HepG2 (cell line): ENCODE results near the gene RSF1. TPM values are rescaled to one million over a fixed set of nuclear protein-coding genes. Genes with fewer than 3 reads are reported as not detected.

ENCODE experiments used
- ATAC-seq: fragments of 200-7000 bp; cut with Tn5 transposase; 3 replicates; pipeline ENCODE4 v1.9.1; 2020; ENCODE audit warnings: mild to moderate bottlenecking, moderate library complexity
- BruUV-seq: library from RNA; stranded (reverse); fragments of 400-500 nt; replicated peaks from 2 replicates; lab custom pipeline; 2021; lab: Mats Ljungman, UMichigan
- CTCF ChIA-PET: fragments of 300-600 bp; formaldehyde crosslinking; extraction: SDS; loops from one replicate; lab custom pipeline; 2021; ENCODE audit warnings: low total read pairs, inconsistent platforms, low intra/inter-chr PET ratio; lab: Yijun Ruan, JAX
- POLR2A ChIA-PET: fragments of 350-600 bp; sonication (Branson Sonifier 250); formaldehyde crosslinking; loops from one replicate; lab custom pipeline; 2020; ENCODE audit warnings: antibody characterized with exemption, inconsistent platforms; lab: Yijun Ruan, JAX
- DNase-seq: peaks from one replicate; pipeline ENCODE4 v3.0.0-alpha.2; 2015; ENCODE audit warnings: low spot score
- FAIRE-seq: peaks from 3 replicates; lab custom pipeline; 2011; peaks lifted over from hg19 to GRCh38; lab: Jason Lieb, UNC
- H2AFZ ChIP-seq: one replicate; pipeline ENCODE4 v1.6.1; 2011; ENCODE audit warnings: low read length, inconsistent platforms
- H3K27ac ChIP-seq: fragments of 300-600 bp; 3 replicates; pipeline ENCODE4 v1.8.0; 2011; ENCODE audit warnings: mixed run types, mild to moderate bottlenecking, mixed read lengths, low read length, inconsistent platforms; ENCODE audit not compliant: insufficient read depth; ENCODE audit errors: extremely low read length
- H3K27me3 ChIP-seq, 2 experiments: fragments of 200-600 bp in 1 of 2; 2 replicates in 1 of 2; 3 replicates in 1 of 2; pipeline versions ENCODE4 v1.6.0 to v1.8.0; 2011; ENCODE audit warnings: low read length in 2 of 2, mild to moderate bottlenecking in 2 of 2, moderate library complexity in 2 of 2, inconsistent platforms in 1 of 2; ENCODE audit not compliant: insufficient read depth in 2 of 2, control insufficient read depth in 1 of 2
- H3K36me3 ChIP-seq, 2 experiments: fragments of 200-600 bp in 1 of 2; replicated peaks in 1 of 2; 2 replicates in 1 of 2; 3 replicates in 1 of 2; pipeline versions ENCODE4 v1.5.1 to v1.8.0; 2011; ENCODE audit warnings: low read length in 2 of 2, inconsistent platforms in 1 of 2; ENCODE audit not compliant: insufficient read depth in 2 of 2, control insufficient read depth in 1 of 2
- H3K4me1 ChIP-seq: 2 replicates; pipeline ENCODE4 v1.5.1; 2012; ENCODE audit warnings: low read length, inconsistent platforms; ENCODE audit not compliant: insufficient read depth
- H3K4me2 ChIP-seq: 2 replicates; pipeline ENCODE4 v1.6.0; 2011; ENCODE audit warnings: low read depth, low read length, inconsistent platforms
- H3K4me3 ChIP-seq, 3 experiments: fragments of 200-600 bp in 1 of 3; sonication (generic), shearing (Covaris generic) in 1 of 3; replicated peaks in 1 of 3; 2 replicates each; pipeline ENCODE4 v1.5.1; 2011 to 2016; ENCODE audit warnings: low read length in 3 of 3, inconsistent platforms in 2 of 3, low read depth in 2 of 3, mild to moderate bottlenecking in 2 of 3, control low read depth in 1 of 3, mixed read lengths in 1 of 3; ENCODE audit not compliant: insufficient read depth in 1 of 3
- H3K79me2 ChIP-seq: one replicate; pipeline ENCODE4 v1.6.1; 2011; ENCODE audit warnings: low read length, inconsistent platforms; ENCODE audit not compliant: insufficient read depth
- H3K9ac ChIP-seq: 2 replicates; pipeline ENCODE4 v1.6.0; 2011; ENCODE audit warnings: mild to moderate bottlenecking, low read depth, low read length, inconsistent platforms; ENCODE audit not compliant: insufficient read depth
- H3K9me3 ChIP-seq: 2 replicates; pipeline ENCODE4 v1.5.1; 2012; ENCODE audit warnings: mild to moderate bottlenecking, low read length
- H4K20me1 ChIP-seq: 2 replicates; pipeline ENCODE4 v1.6.0; 2011; ENCODE audit warnings: inconsistent platforms, mild to moderate bottlenecking, low read length, moderate library complexity; ENCODE audit not compliant: insufficient read depth
- ARNT2 ChIP-seq: sonication (generic); formaldehyde crosslinking; IDR thresholded peaks from 2 replicates; pipeline ENCODE4 v1.8.0; 2022; ENCODE audit warnings: mild to moderate bottlenecking, low read depth, missing genetic modification reagents, moderate library complexity
- CEBPG ChIP-seq: IDR thresholded peaks from 2 replicates; pipeline ENCODE4 v1.6.1; 2016
- EZH2 ChIP-seq: conservative IDR thresholded peaks from 2 replicates; pipeline ENCODE4 v1.6.1; 2012; ENCODE audit warnings: mild to moderate bottlenecking, low read depth, low read length, moderate library complexity
- KDM4B ChIP-seq: sonication (generic); formaldehyde crosslinking; IDR thresholded peaks from 2 replicates; pipeline ENCODE4 v1.4.0; 2020; ENCODE audit warnings: missing genetic modification reagents
- MED13 ChIP-seq: sonication (generic); formaldehyde crosslinking; IDR thresholded peaks from 2 replicates; pipeline ENCODE4 v1.5.0; 2020; ENCODE audit warnings: missing genetic modification reagents
- RXRA ChIP-seq: sonication (generic); formaldehyde crosslinking; IDR thresholded peaks from 2 replicates; pipeline ENCODE4 v1.5.1; 2020; ENCODE audit warnings: missing genetic modification reagents
- TBP ChIP-seq: sonication (generic); formaldehyde crosslinking; IDR thresholded peaks from 2 replicates; pipeline ENCODE4 v1.5.0; 2020; ENCODE audit warnings: missing genetic modification reagents
- ZBTB20 ChIP-seq: sonication (generic); formaldehyde crosslinking; IDR thresholded peaks from 2 replicates; pipeline ENCODE4 v1.8.1; 2023; ENCODE audit warnings: missing genetic modification reagents, low read depth, mild to moderate bottlenecking, borderline replicate concordance
- ZBTB21 ChIP-seq: sonication (generic); formaldehyde crosslinking; IDR thresholded peaks from 2 replicates; pipeline ENCODE4 v1.4.0; 2020; ENCODE audit warnings: missing genetic modification reagents
- ZNF234 ChIP-seq: sonication (generic); formaldehyde crosslinking; conservative IDR thresholded peaks from 2 replicates; pipeline ENCODE4 v1.5.1; 2020; ENCODE audit warnings: mild to moderate bottlenecking, missing genetic modification reagents
- ZNF558 ChIP-seq: sonication (generic); formaldehyde crosslinking; IDR thresholded peaks from 2 replicates; pipeline ENCODE4 v1.9.0; 2022; ENCODE audit warnings: mild to moderate bottlenecking, missing genetic modification reagents, borderline replicate concordance
- ZSCAN22 ChIP-seq: sonication (generic); formaldehyde crosslinking; IDR thresholded peaks from 2 replicates; pipeline ENCODE4 v1.4.0; 2020; ENCODE audit warnings: mild to moderate bottlenecking, missing genetic modification reagents
- WGBS: methylation state at CpG from one replicate; pipeline ENCODE4 v1.1.6; 2017; ENCODE audit warnings: low lambda C conversion rate; 5-methylcytosine and 5-hydroxymethylcytosine counted together
- in situ Hi-C: cut with HindIII; loops from 2 replicates; pipeline ENCODE4 v1.10.0; 2017; ENCODE audit warnings: low pct_unique_long_range_greater_than_20kb; ENCODE audit not compliant: extremely low pct_ligation_motif_present
- intact Hi-C: fragments of 100-400 bp; cut with micrococcal nuclease; formaldehyde crosslinking; loops from one replicate; pipeline ENCODE4 v1.10.0; 2022; ENCODE audit not compliant: unreplicated experiment
- polyA plus RNA-seq, 8 experiments: library from polyadenylated mRNA; depleted of rRNA in 3 of 8; stranded (reverse) in 7 of 8; unstranded in 1 of 8; fragments of >200 nt; fragmentation: Illumina TruSeq in 4 of 8; extraction: Trizol in 4 of 8; gene quantifications; 2 replicates each; pipeline versions ENCODE4 v1.2.1 to v1.2.3, GENCODE V29; 2011 to 2016; ENCODE audit warnings: low read depth in 4 of 8, missing spikeins in 1 of 8, mixed read lengths in 1 of 8; ENCODE audit not compliant: insufficient read depth in 1 of 8
- total RNA-seq, 5 experiments: library from RNA; depleted of rRNA; stranded (reverse); fragments of >200 nt; fragmentation: Illumina TruSeq; extraction: Trizol; gene quantifications; 2 replicates each; pipeline ENCODE4 v1.2.3, GENCODE V29; 2016; ENCODE audit warnings: low read depth in 1 of 5
- TF ChIP-seq, protein P1 (sequence below): sonication (generic); formaldehyde crosslinking; IDR thresholded peaks from 2 replicates; pipeline ENCODE4 v1.5.0; 2020; ENCODE audit warnings: missing genetic modification reagents
- TF ChIP-seq, protein P2 (sequence below): sonication (generic); formaldehyde crosslinking; IDR thresholded peaks from 2 replicates; pipeline ENCODE4 v1.4.0; 2020; ENCODE audit warnings: mild to moderate bottlenecking, missing genetic modification reagents
- TF ChIP-seq, protein P3 (sequence below): sonication (generic); formaldehyde crosslinking; IDR thresholded peaks from 2 replicates; pipeline ENCODE4; 2020; ENCODE audit warnings: missing genetic modification reagents, mild to moderate bottlenecking, borderline replicate concordance
- TF ChIP-seq, protein P4 (sequence below): sonication (generic); formaldehyde crosslinking; conservative IDR thresholded peaks from 2 replicates; pipeline ENCODE4 v1.4.0; 2020; ENCODE audit warnings: missing genetic modification reagents
- TF ChIP-seq, protein P5 (sequence below): sonication (generic); formaldehyde crosslinking; IDR thresholded peaks from 2 replicates; pipeline ENCODE4 v1.5.0; 2020; ENCODE audit warnings: missing genetic modification reagents, mild to moderate bottlenecking, borderline replicate concordance

The RSF1 gene
- total and polyA plus RNA-seq, 2 of the 13 experiments (the other 11 are each of a cell fraction or from before 2014, with no cell fraction given): 15.5 to 33.1 TPM

DNA sequence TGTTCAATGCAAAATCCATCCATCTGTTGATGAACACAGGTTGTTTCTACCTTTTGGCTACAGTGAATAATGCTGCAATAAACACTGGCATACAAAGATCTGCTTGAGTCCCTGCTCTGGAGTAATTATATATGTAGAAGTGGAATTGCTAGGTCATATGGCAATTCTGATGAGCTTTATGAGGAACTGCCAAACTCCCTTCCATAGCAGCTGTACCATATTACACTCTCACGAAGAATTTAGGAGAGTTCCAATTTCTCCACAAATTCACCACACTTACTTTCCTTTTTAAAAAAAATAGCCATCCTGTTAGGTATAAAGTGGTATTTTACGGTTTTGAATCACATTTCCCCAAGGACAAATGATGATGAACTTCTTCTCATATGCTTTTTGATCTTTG is 62.2 kb downstream of the RSF1 start (continued):
- TF ChIP-seq, protein P1, sequence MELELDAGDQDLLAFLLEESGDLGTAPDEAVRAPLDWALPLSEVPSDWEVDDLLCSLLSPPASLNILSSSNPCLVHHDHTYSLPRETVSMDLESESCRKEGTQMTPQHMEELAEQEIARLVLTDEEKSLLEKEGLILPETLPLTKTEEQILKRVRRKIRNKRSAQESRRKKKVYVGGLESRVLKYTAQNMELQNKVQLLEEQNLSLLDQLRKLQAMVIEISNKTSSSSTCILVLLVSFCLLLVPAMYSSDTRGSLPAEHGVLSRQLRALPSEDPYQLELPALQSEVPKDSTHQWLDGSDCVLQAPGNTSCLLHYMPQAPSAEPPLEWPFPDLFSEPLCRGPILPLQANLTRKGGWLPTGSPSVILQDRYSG (CRISPR knock-in tag): no peak

DNA sequence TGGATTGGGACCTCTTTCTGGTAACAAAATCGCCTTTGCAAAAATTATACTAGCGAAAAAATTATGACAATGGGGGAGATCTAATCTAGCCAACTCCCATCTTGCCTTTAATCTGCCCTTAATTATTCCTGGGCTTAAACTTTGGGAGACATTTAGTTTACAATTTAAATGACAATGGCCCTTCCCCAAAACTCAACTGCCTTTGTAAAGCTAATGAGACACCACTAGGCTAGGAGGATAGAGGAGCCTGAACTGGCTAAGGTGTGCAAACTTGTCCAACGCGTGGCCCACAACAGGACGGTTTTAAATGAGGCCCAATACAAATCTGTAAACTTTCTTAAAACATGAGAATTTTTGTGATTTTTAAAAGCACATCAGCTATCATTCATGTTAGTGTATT is 67.3 kb downstream of the RSF1 start:
- H3K36me3 ChIP-seq: peaks cover 7 to 11% of the 10 kb centered on the region in 2 experiments; a peak in 4 of 5 replicates
- no peaks in the 10 kb centered on the region for H3K27me3 ChIP-seq
- 96% methylated on average over 5 of the region's 5 CpGs for WGBS
- no peak for DNase-seq
- no peak overlapping the region for H2AFZ ChIP-seq
- H3K9me3 ChIP-seq: no peaks in the 10 kb centered on the region
- no peak for FAIRE-seq
- H4K20me1 ChIP-seq: peaks cover 3% of the 10 kb centered on the region; the same call in 1 of the 2 replicates
- H3K4me3 ChIP-seq: no peak overlapping the region
- TF ChIP-seq ZNF234 (CRISPR knock-in tag) (no peak), KDM4B (CRISPR knock-in tag) (no peak), ZNF558 (no peak), ZBTB20 (CRISPR knock-in tag) (no peak), ZSCAN22 (CRISPR knock-in tag) (no peak), TBP (CRISPR knock-in tag) (no peak), ZBTB21 (CRISPR knock-in tag) (no peak), MED13 (CRISPR knock-in tag) (no peak), EZH2 (no peak), RXRA (CRISPR knock-in tag) (no peak), CEBPG (CRISPR knock-in tag) (no peak), ARNT2 (no peak)
- TF ChIP-seq, protein P2, sequence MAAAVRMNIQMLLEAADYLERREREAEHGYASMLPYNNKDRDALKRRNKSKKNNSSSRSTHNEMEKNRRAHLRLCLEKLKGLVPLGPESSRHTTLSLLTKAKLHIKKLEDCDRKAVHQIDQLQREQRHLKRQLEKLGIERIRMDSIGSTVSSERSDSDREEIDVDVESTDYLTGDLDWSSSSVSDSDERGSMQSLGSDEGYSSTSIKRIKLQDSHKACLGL (CRISPR knock-in tag): no peak
- TF ChIP-seq, protein P3, sequence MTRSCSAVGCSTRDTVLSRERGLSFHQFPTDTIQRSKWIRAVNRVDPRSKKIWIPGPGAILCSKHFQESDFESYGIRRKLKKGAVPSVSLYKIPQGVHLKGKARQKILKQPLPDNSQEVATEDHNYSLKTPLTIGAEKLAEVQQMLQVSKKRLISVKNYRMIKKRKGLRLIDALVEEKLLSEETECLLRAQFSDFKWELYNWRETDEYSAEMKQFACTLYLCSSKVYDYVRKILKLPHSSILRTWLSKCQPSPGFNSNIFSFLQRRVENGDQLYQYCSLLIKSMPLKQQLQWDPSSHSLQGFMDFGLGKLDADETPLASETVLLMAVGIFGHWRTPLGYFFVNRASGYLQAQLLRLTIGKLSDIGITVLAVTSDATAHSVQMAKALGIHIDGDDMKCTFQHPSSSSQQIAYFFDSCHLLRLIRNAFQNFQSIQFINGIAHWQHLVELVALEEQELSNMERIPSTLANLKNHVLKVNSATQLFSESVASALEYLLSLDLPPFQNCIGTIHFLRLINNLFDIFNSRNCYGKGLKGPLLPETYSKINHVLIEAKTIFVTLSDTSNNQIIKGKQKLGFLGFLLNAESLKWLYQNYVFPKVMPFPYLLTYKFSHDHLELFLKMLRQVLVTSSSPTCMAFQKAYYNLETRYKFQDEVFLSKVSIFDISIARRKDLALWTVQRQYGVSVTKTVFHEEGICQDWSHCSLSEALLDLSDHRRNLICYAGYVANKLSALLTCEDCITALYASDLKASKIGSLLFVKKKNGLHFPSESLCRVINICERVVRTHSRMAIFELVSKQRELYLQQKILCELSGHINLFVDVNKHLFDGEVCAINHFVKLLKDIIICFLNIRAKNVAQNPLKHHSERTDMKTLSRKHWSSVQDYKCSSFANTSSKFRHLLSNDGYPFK (CRISPR knock-in tag): no peak
- TF ChIP-seq, protein P4, sequence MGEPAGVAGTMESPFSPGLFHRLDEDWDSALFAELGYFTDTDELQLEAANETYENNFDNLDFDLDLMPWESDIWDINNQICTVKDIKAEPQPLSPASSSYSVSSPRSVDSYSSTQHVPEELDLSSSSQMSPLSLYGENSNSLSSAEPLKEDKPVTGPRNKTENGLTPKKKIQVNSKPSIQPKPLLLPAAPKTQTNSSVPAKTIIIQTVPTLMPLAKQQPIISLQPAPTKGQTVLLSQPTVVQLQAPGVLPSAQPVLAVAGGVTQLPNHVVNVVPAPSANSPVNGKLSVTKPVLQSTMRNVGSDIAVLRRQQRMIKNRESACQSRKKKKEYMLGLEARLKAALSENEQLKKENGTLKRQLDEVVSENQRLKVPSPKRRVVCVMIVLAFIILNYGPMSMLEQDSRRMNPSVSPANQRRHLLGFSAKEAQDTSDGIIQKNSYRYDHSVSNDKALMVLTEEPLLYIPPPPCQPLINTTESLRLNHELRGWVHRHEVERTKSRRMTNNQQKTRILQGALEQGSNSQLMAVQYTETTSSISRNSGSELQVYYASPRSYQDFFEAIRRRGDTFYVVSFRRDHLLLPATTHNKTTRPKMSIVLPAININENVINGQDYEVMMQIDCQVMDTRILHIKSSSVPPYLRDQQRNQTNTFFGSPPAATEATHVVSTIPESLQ (CRISPR knock-in tag): no peak
- TF ChIP-seq, protein P5, sequence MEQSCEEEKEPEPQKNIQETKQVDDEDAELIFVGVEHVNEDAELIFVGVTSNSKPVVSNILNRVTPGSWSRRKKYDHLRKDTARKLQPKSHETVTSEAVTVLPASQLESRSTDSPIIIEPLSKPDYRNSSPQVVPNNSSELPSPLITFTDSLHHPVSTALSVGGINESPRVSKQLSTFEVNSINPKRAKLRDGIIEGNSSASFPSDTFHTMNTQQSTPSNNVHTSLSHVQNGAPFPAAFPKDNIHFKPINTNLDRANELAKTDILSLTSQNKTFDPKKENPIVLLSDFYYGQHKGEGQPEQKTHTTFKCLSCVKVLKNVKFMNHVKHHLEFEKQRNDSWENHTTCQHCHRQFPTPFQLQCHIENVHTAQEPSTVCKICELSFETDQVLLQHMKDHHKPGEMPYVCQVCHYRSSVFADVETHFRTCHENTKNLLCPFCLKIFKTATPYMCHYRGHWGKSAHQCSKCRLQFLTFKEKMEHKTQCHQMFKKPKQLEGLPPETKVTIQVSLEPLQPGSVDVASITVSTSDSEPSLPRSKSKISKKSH: no peak
- no peak overlapping the region for H3K9ac ChIP-seq
- intact Hi-C loops: no loop called here
- no peaks in the 10 kb centered on the region for H3K79me2 ChIP-seq
- no TSS peak for BruUV-seq
- ChIA-PET POLR2A (no interaction called here), CTCF (no interaction called here)
- H3K4me2 ChIP-seq: no peak overlapping the region
- H3K27ac ChIP-seq: no peak overlapping the region
- H3K4me1 ChIP-seq: peaks cover 8% of the 10 kb centered on the region
- in situ Hi-C loops: no loop called here
- no peak for ATAC-seq
